Omental fat pad (tissue), 4 donors: ENCODE data around the gene RAC2. TPM values are rescaled to one million over a fixed set of nuclear protein-coding genes. Genes with fewer than 3 reads are reported as not detected.

ENCODE experiments used
- ATAC-seq: fragments of 150-250 bp; one replicate; pipeline ENCODE4 v1.9.1; 2016; ENCODE audit warnings: mild to moderate bottlenecking, moderate library complexity; ENCODE audit not compliant: low FRiP score
- DNase-seq: peaks from one replicate; pipeline ENCODE4 v3.0.0-alpha.2; 2019; ENCODE audit warnings: low spot score
- total RNA-seq, 4 donors: library from RNA; depleted of rRNA; stranded (reverse); fragments of >200 nt; gene quantifications; one replicate each; pipeline ENCODE4 v1.1.0, GENCODE V29; 2016
- TF ChIP-seq, protein P1 (sequence below), 3 donors: fragments of 450-650 bp; IDR thresholded peaks; one replicate each; pipeline ENCODE4 v1.5.1; 2016 to 2017; ENCODE audit warnings: antibody characterized with exemption in 3 of 3, mild to moderate bottlenecking in 3 of 3, moderate library complexity in 2 of 3

Gene RAC2
- total RNA-seq, 4 donors from 2014 or later, result 11.0 to 51.6 (median 20.0) TPM

DNA sequence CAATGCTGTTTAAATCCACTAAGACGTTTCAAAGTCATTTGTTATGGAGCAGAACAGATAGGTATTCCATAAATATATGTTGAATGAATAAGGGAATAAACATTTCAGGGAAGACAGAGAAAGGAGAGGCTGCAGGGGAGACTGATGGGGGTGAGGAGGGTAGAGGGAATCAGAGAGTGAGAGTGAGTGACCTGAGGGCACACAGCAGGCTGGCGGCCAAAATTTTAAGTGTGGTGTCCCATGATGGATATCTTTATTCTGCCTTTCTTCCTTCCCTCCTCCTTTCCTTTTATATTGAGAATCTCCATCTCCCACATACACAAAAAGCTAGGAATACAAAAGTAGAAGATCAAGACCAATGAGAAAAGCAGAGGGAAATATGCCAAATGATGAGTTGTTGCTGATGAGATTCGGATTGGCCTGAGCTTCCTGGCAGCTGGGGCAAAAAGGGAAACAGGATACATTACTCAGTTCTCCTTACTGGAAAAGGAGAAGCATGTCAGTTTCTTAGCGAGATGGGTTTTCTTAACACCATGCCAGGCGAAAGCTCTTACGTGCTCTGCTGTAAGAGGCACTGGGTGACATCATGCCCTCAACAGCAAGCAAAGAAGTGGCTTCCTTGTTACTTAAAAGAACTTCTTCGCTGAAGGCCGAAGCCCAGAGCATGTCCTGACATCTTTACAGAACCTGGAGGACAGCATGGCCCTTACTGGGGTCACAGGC lies 27.0 kb upstream of the RAC2 start:
- DNase-seq (no peak), ATAC-seq (no peak)
- TF ChIP-seq, protein P1, sequence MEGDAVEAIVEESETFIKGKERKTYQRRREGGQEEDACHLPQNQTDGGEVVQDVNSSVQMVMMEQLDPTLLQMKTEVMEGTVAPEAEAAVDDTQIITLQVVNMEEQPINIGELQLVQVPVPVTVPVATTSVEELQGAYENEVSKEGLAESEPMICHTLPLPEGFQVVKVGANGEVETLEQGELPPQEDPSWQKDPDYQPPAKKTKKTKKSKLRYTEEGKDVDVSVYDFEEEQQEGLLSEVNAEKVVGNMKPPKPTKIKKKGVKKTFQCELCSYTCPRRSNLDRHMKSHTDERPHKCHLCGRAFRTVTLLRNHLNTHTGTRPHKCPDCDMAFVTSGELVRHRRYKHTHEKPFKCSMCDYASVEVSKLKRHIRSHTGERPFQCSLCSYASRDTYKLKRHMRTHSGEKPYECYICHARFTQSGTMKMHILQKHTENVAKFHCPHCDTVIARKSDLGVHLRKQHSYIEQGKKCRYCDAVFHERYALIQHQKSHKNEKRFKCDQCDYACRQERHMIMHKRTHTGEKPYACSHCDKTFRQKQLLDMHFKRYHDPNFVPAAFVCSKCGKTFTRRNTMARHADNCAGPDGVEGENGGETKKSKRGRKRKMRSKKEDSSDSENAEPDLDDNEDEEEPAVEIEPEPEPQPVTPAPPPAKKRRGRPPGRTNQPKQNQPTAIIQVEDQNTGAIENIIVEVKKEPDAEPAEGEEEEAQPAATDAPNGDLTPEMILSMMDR (IDR thresholded peaks at IDR 0.05), result no peak

DNA sequence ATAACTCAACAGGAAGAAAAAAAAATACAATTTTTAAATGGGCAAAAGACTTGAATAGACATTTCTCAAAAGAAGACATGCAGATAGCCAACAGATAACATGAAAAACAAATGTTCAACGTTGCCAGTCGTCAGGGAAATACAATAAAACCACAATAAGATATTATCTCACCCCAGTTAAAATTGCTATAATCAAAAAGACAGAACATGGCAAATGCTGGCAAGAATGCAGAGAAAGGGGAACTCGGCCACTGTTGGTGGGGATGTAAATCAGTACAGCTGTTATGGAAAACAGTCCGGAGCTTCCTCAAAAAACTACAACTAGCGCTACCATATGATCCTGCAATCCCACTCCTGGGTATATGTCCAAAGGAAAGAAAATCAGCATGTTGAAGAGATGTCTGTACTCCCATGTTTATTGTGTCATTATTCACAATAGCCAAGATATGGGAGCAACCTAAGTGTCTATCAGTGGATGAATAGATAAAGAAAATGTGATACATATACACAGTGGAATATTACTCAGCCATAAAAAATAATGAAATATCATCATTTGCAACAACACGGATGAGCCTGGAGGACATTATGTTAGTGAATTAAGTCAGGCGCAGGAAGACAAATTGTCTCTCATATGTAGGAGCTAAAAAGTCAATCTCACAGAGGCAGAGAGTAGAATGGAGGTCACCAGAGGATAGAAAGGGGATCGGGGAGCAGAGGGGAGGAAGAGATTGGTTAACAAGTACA lies 26.0 kb upstream of the RAC2 start:
- ATAC-seq (no peak), DNase-seq (no peak)
- TF ChIP-seq, protein P1 (IDR thresholded peaks at IDR 0.05), result no peak

DNA sequence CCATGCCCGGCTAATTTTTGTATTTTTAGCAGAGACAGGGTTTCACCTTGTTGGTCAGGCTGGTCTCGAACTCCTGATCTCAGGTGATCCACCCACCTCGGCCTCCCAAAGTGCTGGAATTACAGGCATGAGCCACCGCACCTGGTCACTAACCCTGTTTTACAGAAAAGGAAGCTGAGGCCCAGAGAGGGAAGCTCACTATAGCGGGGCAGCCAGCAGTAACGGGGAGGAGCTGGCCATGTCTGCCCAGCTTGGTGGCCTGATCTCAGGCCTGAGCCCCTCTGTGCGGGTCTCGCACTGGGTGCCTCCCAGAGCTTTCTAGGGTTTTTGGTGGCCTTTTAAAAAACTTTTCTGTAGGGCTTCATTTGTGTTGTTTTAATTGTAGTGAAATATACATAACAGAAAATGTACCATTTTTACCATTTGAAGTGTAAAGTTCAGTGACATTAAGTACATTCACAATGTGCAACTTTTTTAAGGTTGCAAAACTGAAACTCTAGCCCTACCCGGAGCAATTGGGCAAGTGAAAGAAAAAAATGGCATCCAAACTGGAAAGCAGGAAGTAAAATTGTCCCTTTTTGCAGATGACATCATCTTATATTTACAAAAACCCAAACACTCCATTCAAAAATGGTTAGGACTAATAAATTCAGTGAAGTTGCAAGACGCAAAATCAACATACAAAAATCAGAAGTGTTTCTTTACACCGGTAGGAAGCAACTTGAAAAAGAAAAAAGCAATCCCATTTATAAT lies 23.8 kb upstream of the RAC2 start:
- TF ChIP-seq, protein P1 (IDR thresholded peaks at IDR 0.05), result no peak
- no peak for ATAC-seq
- DNase-seq, result no peak

DNA sequence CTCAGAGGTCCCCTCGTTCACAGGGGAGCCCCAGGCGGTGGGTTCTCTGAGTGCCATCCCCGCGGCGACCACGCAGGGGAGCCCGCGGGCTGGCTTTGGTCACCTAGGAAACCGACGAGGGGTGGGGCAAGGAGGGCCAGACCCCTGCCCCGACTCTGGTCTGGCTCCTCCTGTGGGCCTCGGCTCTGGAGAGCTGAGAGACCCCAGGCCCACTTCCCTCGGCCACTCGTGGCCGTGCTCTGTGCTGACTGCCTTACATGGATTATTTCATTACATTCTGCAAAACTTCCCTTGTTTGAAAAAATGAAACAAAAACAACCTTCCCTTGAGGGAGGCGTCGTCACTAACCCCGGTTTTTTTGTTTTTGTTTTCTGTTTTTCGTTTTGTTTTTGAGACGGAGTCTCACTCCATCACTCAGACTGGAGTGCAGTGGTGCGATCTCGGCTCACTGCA lies 23.1 kb upstream of the RAC2 start:
- ATAC-seq (no peak), DNase-seq (no peak)
- TF ChIP-seq, protein P1 (IDR thresholded peaks at IDR 0.05), result no peak

DNA sequence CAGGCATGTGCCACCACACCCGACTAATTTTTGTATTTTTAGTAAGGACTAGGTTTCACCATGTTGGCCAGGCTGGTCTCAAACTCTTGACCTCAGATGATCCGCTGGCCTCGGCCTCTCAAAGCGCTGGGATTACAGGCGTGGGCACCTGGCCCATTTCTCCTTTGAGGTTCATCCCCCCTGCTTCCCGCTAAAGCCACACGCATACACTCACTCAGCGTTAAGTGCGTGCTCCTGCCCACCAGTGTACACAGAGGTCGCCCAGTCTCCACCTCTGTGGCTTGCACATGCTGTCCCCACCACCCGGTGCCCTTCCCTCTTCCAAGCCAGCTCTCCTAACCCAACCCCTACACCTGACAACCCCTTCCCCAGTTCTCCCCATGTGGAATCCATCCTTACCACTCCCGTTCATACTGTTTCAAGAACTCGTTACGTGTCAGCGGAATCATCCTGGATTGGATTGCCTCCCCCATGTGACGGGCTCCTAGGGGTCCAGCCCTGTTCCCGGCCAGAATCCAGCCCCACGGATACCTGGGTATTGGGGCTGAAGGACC lies 22.6 kb upstream of the RAC2 start:
- DNase-seq (no peak), ATAC-seq (no peak)
- TF ChIP-seq, protein P1 (IDR thresholded peaks at IDR 0.05), result no peak

DNA sequence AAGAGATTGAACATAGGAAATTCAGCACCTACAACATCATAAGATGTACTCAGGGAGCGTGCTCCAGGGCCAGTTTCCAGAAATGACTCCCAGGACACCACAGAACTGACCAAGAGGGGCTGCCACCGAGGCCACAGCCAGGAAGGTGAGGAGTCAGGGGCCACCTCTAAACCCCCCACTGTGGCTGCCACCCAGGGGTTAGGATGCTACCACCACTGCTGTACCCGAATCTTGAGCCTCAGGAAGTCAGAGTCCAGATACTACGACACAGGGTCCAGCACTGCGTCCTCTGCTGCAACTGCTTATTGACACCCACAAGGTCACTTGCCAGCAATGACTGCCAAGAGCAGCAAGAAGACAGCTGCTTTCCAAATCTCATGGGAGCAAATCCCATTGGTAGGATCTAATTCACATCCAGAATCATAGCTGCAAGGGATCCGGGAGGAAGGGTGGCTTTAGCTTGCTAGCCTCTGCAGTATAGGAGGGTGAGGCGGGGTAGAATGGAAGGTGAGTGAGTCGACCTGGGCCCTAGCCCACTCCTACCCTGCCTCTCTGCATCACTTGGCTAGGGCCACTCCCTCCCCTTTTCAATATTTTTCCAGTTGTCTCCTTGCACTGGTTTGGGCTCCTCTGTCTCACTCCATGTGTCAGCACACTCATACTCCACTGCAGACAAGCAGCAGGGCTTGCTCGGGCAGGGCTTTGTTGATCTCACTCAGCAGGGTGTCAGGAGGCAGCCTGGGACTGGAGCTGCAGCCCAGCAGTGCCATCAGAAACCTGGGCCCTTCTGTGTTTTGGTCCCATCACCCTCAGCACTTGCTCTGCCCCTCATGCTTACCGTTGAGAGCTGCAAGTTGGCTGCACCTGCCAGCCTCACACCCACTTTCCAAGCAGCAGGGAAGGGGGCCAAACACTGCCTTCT lies 20.2 kb upstream of the RAC2 start:
- no peak for ATAC-seq
- DNase-seq, result no peak

More for the DNA sequence above, 20.2 kb upstream of the RAC2 start:
- TF ChIP-seq, protein P1 (IDR thresholded peaks at IDR 0.05), result no peak
